Endothelial cell of umbilical vein (primary cell): Measurements from ENCODE around the gene CEP164.

Experiments used
- EZH2 ChIP-seq: IDR thresholded peaks from 2 replicates; pipeline ENCODE4 v1.6.1; 2012; ENCODE audit warnings: borderline replicate concordance, low read depth, mild to moderate bottlenecking, moderate library complexity, low read length, inconsistent platforms; ENCODE audit not compliant: severe bottlenecking
- FOS ChIP-seq: IDR thresholded peaks from 2 replicates; pipeline ENCODE4 v1.6.1; 2011; ENCODE audit warnings: mild to moderate bottlenecking, low read length, moderate library complexity, borderline replicate concordance; ENCODE audit not compliant: insufficient read depth
- GATA2 ChIP-seq: IDR thresholded peaks from 2 replicates; pipeline ENCODE4 v1.7.0; 2011; ENCODE audit warnings: low read depth, mild to moderate bottlenecking, moderate library complexity, mixed read lengths, low read length; ENCODE audit not compliant: insufficient read length, insufficient read depth
- JUN ChIP-seq: IDR thresholded peaks from 2 replicates; pipeline ENCODE4 v1.6.1; 2011; ENCODE audit warnings: borderline replicate concordance, low read depth; ENCODE audit not compliant: insufficient read length, insufficient read depth
- MYC ChIP-seq: IDR thresholded peaks from one replicate; pipeline ENCODE4 v1.6.1; 2011; ENCODE audit warnings: mild to moderate bottlenecking, low read depth, low read length
- POLR2A ChIP-seq: IDR thresholded peaks from 2 replicates; pipeline ENCODE4 v1.6.1; 2012; ENCODE audit warnings: low read depth, mild to moderate bottlenecking, control low read depth, low read length
- POLR2AphosphoS5 ChIP-seq: IDR thresholded peaks from 2 replicates; pipeline ENCODE4 v1.6.1; 2012; ENCODE audit warnings: low read depth, mild to moderate bottlenecking, control low read depth, low read length, moderate library complexity; ENCODE audit not compliant: insufficient read depth
- TF ChIP-seq, protein P1 (sequence below): IDR thresholded peaks from 2 replicates; pipeline ENCODE4 v1.6.1; 2011; ENCODE audit not compliant: insufficient read depth, insufficient read length
- TF ChIP-seq, protein P2 (sequence below), 2 donors: IDR thresholded peaks; 1 replicate in 1 of 2; 2 replicates in 1 of 2; pipeline ENCODE4 v1.5.1; 2011; ENCODE audit warnings: low read length in 2 of 2, mild to moderate bottlenecking in 2 of 2, moderate library complexity in 2 of 2, control low read depth in 1 of 2, inconsistent platforms in 1 of 2, low read depth in 1 of 2; ENCODE audit not compliant: insufficient read depth in 1 of 2; ENCODE audit errors: extremely low read depth in 1 of 2

GRCh38 chr11:117394221-117394925 is 66.7 kb downstream of the CEP164 start:
- TF ChIP-seq, protein P1, sequence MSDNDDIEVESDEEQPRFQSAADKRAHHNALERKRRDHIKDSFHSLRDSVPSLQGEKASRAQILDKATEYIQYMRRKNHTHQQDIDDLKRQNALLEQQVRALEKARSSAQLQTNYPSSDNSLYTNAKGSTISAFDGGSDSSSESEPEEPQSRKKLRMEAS = no peak
- TF ChIP-seq, protein P2, sequence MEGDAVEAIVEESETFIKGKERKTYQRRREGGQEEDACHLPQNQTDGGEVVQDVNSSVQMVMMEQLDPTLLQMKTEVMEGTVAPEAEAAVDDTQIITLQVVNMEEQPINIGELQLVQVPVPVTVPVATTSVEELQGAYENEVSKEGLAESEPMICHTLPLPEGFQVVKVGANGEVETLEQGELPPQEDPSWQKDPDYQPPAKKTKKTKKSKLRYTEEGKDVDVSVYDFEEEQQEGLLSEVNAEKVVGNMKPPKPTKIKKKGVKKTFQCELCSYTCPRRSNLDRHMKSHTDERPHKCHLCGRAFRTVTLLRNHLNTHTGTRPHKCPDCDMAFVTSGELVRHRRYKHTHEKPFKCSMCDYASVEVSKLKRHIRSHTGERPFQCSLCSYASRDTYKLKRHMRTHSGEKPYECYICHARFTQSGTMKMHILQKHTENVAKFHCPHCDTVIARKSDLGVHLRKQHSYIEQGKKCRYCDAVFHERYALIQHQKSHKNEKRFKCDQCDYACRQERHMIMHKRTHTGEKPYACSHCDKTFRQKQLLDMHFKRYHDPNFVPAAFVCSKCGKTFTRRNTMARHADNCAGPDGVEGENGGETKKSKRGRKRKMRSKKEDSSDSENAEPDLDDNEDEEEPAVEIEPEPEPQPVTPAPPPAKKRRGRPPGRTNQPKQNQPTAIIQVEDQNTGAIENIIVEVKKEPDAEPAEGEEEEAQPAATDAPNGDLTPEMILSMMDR (IDR thresholded peaks at IDR 0.05; ENCODE audit: extremely low read depth in 1 of 2, insufficient read depth in 1 of 2, low read depth in 1 of 2, low read length in 2 of 2) = no peak
- TF ChIP-seq POLR2AphosphoS5 (no peak), EZH2 (no peak), POLR2A (no peak), FOS (no peak), JUN (no peak), GATA2 (no peak), MYC (no peak)
